Tibial nerve (tissue), 4 donors: ENCODE measurements around the gene FCER2.

Source experiments
- EP300 ChIP-seq, 2 donors: sonication (generic); formaldehyde crosslinking; IDR thresholded peaks; one replicate each; pipeline ENCODE4 v1.6.1; 2017; ENCODE audit warnings: antibody characterized with exemption in 2 of 2, mild to moderate bottlenecking in 1 of 2
- POLR2A ChIP-seq, 2 donors: fragments of 450-650 bp; IDR thresholded peaks; one replicate each; pipeline ENCODE4 v1.6.1; 2017; ENCODE audit warnings: antibody characterized with exemption in 2 of 2, mild to moderate bottlenecking in 2 of 2, moderate library complexity in 2 of 2
- TF ChIP-seq, protein P1 (sequence below), 5 experiments: fragments of 200-600 bp in 3 of 5; fragments of 450-650 bp in 2 of 5; sonication (generic) in 3 of 5; IDR thresholded peaks; one replicate each; pipeline ENCODE4 v1.5.1; 2016 to 2019; ENCODE audit warnings: antibody characterized with exemption in 5 of 5, mild to moderate bottlenecking in 3 of 5, moderate library complexity in 2 of 5

DNA sequence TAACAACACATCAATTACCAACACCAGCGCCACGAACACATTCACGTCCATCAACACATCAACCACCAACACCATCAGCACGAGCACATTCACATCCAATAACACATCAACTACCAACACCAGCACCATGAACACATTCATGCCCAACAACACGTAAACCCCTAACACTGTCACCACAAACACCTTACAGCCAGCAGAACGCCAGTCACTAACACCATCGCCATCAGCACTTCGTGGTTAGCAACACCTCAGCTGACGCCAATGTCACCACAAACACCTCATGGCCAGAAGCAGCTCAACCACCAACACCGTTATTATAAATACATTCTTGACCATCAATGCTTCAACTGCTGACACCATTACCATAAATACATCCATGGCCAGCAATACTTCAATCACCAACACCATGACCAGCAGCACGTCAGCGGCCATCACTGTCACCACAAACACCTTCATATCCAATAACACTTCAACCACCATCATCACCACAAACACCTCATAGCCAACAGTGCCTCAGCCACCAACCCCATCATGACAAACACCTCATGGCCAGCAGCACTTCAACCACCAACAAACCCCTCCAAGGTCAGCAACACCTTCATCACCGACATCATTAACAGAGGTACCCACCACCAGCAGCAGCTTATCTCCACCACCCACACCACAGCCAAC is 9.4 kb downstream of the FCER2 start:
- TF ChIP-seq, protein P1, sequence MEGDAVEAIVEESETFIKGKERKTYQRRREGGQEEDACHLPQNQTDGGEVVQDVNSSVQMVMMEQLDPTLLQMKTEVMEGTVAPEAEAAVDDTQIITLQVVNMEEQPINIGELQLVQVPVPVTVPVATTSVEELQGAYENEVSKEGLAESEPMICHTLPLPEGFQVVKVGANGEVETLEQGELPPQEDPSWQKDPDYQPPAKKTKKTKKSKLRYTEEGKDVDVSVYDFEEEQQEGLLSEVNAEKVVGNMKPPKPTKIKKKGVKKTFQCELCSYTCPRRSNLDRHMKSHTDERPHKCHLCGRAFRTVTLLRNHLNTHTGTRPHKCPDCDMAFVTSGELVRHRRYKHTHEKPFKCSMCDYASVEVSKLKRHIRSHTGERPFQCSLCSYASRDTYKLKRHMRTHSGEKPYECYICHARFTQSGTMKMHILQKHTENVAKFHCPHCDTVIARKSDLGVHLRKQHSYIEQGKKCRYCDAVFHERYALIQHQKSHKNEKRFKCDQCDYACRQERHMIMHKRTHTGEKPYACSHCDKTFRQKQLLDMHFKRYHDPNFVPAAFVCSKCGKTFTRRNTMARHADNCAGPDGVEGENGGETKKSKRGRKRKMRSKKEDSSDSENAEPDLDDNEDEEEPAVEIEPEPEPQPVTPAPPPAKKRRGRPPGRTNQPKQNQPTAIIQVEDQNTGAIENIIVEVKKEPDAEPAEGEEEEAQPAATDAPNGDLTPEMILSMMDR (IDR thresholded peaks at IDR 0.05), result no peak
- no peak for TF ChIP-seq EP300 (IDR thresholded peaks at IDR 0.05)
- no peak for TF ChIP-seq POLR2A (IDR thresholded peaks at IDR 0.05)
